ENCODE results near the gene PROM2. TPM values are rescaled to one million over a fixed set of nuclear protein-coding genes. Genes with fewer than 3 reads are reported as not detected.

Gene PROM2
- total RNA-seq, 1 donor from 2014 or later, result 5.4 TPM

DNA sequence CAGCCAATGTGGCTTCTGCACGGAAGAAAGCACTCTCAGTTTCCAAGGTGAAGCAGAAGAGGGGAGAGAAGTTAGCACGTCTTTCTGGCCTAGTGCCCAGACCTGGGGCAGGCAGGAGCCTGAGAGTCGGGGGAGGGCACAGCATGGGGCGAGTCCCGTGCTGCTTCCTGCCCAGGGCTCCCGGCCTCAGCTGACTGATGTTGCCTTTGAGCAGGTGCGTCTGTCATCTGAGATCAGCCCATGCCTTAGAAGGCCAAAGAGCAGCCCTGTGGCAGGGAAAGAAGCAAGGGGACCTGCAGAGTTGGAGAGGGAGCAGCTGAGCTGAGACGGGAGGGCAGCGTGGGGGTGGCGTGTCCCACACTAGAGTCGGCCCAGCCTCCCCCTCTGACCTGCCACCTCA lies 26.2 kb downstream of the PROM2 start:
- Mint-ChIP-seq H3K27me3 (ENCODE audit: unreplicated experiment) (peaks cover 2% of the 10 kb centered on the region), H3K27ac (ENCODE audit: unreplicated experiment) (no peak overlapping the region), H3K36me3 (ENCODE audit: unreplicated experiment) (no peaks in the 10 kb centered on the region), H3K4me1 (ENCODE audit: low read depth, unreplicated experiment) (peaks cover 18% of the 10 kb centered on the region), H3K9me3 (ENCODE audit: unreplicated experiment) (peaks cover 9% of the 10 kb centered on the region), H3K4me3 (ENCODE audit: unreplicated experiment) (no peak overlapping the region)
- no peak for DNase-seq
- TF ChIP-seq, protein P1, sequence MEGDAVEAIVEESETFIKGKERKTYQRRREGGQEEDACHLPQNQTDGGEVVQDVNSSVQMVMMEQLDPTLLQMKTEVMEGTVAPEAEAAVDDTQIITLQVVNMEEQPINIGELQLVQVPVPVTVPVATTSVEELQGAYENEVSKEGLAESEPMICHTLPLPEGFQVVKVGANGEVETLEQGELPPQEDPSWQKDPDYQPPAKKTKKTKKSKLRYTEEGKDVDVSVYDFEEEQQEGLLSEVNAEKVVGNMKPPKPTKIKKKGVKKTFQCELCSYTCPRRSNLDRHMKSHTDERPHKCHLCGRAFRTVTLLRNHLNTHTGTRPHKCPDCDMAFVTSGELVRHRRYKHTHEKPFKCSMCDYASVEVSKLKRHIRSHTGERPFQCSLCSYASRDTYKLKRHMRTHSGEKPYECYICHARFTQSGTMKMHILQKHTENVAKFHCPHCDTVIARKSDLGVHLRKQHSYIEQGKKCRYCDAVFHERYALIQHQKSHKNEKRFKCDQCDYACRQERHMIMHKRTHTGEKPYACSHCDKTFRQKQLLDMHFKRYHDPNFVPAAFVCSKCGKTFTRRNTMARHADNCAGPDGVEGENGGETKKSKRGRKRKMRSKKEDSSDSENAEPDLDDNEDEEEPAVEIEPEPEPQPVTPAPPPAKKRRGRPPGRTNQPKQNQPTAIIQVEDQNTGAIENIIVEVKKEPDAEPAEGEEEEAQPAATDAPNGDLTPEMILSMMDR (IDR thresholded peaks at IDR 0.05; ENCODE audit: partially characterized antibody, unreplicated experiment), result no peak

DNA sequence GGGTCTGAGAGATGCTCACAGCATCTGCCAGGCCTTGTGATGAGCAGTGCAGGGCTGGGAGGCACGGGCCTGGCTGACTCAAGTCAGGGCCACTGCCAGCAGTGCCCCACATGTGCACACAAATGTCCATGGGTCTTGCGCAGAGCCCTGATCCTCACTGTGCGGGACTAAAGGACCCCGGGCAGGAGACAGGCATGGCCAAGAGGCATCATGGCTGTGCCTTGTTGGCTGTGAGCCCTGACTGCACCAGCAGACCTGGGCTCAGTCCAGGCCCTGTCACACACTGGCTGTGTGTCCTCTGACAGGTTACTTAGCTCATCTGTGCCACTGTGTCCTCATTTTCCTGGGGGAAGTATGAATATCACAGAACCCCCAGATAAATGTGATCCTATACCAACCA lies 26.9 kb downstream of the PROM2 start:
- TF ChIP-seq, protein P1 (IDR thresholded peaks at IDR 0.05; ENCODE audit: partially characterized antibody, unreplicated experiment), result no peak
- DNase-seq, result no peak
- no peak overlapping the region for H3K27ac Mint-ChIP-seq (ENCODE audit: unreplicated experiment)
- peaks cover 9% of the 10 kb centered on the region for H3K9me3 Mint-ChIP-seq (ENCODE audit: unreplicated experiment)
- H3K4me3 Mint-ChIP-seq (ENCODE audit: unreplicated experiment), result no peak overlapping the region
- H3K4me1 Mint-ChIP-seq (ENCODE audit: low read depth, unreplicated experiment), result peaks cover 18% of the 10 kb centered on the region
- H3K27me3 Mint-ChIP-seq (ENCODE audit: unreplicated experiment), result peaks cover 4% of the 10 kb centered on the region
- no peaks in the 10 kb centered on the region for H3K36me3 Mint-ChIP-seq (ENCODE audit: unreplicated experiment)

DNA sequence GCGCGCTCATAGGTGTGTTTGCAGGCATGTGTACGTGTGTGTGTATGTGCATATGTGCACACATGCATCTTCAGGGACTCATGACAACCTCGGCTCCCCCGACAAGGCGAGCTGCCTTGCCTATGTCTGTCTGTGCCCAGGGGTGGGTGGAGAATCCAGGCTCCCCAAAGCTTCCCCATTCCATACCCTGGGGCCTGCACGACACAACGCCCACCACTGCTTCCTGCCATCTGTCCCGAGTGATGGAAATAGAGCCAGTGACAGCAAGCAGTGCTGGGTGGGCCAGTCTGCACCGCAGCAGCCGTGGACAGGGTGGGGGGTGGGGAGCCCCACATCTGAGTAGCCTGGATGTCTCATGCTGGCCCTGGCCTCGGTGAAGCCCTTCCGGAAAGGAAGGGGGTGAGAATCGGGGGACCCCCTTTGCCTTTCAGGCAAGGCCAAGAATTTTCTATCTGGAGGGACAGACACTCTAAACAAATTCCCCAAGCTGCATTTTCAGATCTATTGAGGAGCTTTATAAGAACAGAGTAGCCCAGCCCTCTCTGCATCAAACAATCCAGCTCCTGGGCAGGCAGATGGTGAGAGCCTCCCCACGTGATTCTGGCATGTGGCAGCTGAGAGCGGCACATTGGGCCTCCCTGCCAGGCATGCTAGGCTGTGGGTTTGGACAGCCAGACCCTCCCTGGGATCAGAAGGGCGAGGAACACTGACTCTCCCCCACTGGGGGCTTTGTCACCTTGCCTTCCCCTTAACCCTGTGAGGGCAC lies 27.8 kb downstream of the PROM2 start:
- peak overlapping the region; percentile 55 for H3K27ac Mint-ChIP-seq (ENCODE audit: unreplicated experiment)
- no peaks in the 10 kb centered on the region for H3K36me3 Mint-ChIP-seq (ENCODE audit: unreplicated experiment)
- no peak for DNase-seq

DNA sequence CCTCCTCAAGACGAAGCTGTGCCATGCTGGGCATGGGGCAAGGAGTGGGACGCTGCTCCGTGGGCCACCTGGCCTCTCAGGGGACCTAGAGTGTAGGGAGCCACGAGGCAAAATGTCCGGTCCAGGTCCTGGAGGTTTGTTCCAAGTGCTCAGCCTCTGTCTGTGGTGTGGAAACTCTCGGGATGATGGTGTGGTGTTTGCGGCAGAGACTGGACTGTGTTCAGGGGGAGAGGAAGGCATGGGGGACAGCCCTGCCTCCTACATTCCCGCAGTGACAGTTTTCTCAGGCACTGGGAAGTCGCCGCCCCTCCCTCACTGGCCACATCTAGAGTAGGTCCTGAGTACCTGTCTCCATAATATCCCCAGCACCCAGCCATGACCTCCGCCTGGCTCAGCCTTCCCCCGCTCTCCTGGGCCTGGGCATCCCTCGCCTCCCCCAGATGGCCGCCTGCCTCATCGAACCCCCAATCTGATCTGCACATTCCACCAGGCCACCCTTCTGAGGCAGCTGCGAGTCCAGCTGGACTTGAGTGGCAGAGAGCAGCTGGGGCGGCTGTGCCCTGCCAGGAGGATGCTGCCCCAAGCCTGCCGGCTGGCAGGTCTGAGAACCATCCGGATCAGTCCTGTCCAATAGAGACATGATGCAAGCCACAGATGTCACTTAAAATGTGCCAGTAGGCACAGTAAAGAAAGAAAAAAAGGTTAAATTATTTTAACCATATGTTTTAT lies 29.1 kb downstream of the PROM2 start:
- H3K27ac Mint-ChIP-seq (ENCODE audit: unreplicated experiment), result no peak overlapping the region
- H3K4me3 Mint-ChIP-seq (ENCODE audit: unreplicated experiment), result no peak overlapping the region
- no peak for DNase-seq
- no peaks in the 10 kb centered on the region for H3K36me3 Mint-ChIP-seq (ENCODE audit: unreplicated experiment)
- H3K4me1 Mint-ChIP-seq (ENCODE audit: low read depth, unreplicated experiment), result peaks cover 23% of the 10 kb centered on the region
- H3K9me3 Mint-ChIP-seq (ENCODE audit: unreplicated experiment), result peaks cover 12% of the 10 kb centered on the region
- peaks cover 13% of the 10 kb centered on the region for H3K27me3 Mint-ChIP-seq (ENCODE audit: unreplicated experiment)
- TF ChIP-seq, protein P1 (IDR thresholded peaks at IDR 0.05; ENCODE audit: partially characterized antibody, unreplicated experiment), result no peak

More for the DNA sequence above, 27.8 kb downstream of the PROM2 start:
- H3K27me3 Mint-ChIP-seq (ENCODE audit: unreplicated experiment), result peaks cover 6% of the 10 kb centered on the region
- TF ChIP-seq, protein P1 (IDR thresholded peaks at IDR 0.05; ENCODE audit: partially characterized antibody, unreplicated experiment), result no peak
- peaks cover 9% of the 10 kb centered on the region for H3K9me3 Mint-ChIP-seq (ENCODE audit: unreplicated experiment)
- peaks cover 21% of the 10 kb centered on the region for H3K4me1 Mint-ChIP-seq (ENCODE audit: low read depth, unreplicated experiment)
- H3K4me3 Mint-ChIP-seq (ENCODE audit: unreplicated experiment), result no peak overlapping the region
